MM.1S (cell line): ENCODE measurements around the gene PSMB10.

Source experiments
- DNase-seq: peaks from one replicate; pipeline ENCODE4 v3.0.0-alpha.2; 2015
- H2AFZ ChIP-seq: fragments of 300-600 bp; sonication (generic); 2 replicates; pipeline ENCODE4 v1.6.0; 2016; ENCODE audit warnings: antibody characterized with exemption, low read length
- H3F3A ChIP-seq: fragments of 300-600 bp; sonication (generic); 2 replicates; pipeline ENCODE4 v1.6.1; 2016; ENCODE audit warnings: mild to moderate bottlenecking, antibody characterized with exemption, low read length, moderate library complexity, mixed read lengths; ENCODE audit not compliant: insufficient read depth
- H3K27ac ChIP-seq: fragments of 300-600 bp; sonication (generic); 2 replicates; pipeline ENCODE4 v1.5.1; 2016; ENCODE audit warnings: mild to moderate bottlenecking, low read length
- H3K27me3 ChIP-seq: fragments of 300-600 bp; sonication (generic); replicated peaks from 2 replicates; pipeline ENCODE4 v1.6.0; 2016; ENCODE audit warnings: low read length; ENCODE audit not compliant: insufficient read depth
- H3K36me3 ChIP-seq: fragments of 300-600 bp; sonication (generic); replicated peaks from 2 replicates; pipeline ENCODE4 v1.6.1; 2016; ENCODE audit warnings: mild to moderate bottlenecking, low read length, mixed read lengths; ENCODE audit not compliant: insufficient read depth
- H3K4me1 ChIP-seq: fragments of 300-600 bp; sonication (generic); 2 replicates; pipeline ENCODE4 v1.6.1; 2016; ENCODE audit warnings: low read length, mixed read lengths
- H3K4me2 ChIP-seq: fragments of 300-600 bp; sonication (generic); 2 replicates; pipeline ENCODE4 v1.6.0; 2016; ENCODE audit warnings: low read depth, low read length
- H3K4me3 ChIP-seq: fragments of 300-600 bp; sonication (generic); 2 replicates; pipeline ENCODE4 v1.5.1; 2016; ENCODE audit warnings: low read length, mixed read lengths
- H3K79me2 ChIP-seq: fragments of 300-600 bp; sonication (generic); 2 replicates; pipeline ENCODE4 v1.6.1; 2016; ENCODE audit warnings: mixed run types, low read length, mixed read lengths
- H3K9ac ChIP-seq: fragments of 300-600 bp; sonication (generic); 2 replicates; pipeline ENCODE4 v1.6.1; 2016; ENCODE audit warnings: low read length, mixed read lengths
- H3K9me2 ChIP-seq: fragments of 300-600 bp; sonication (generic); replicated peaks from 2 replicates; pipeline ENCODE4 v1.6.1; 2016; ENCODE audit warnings: mild to moderate bottlenecking, low read length, mixed read lengths; ENCODE audit not compliant: insufficient read depth
- H3K9me3 ChIP-seq: fragments of 300-600 bp; sonication (generic); replicated peaks from 2 replicates; pipeline ENCODE4 v1.6.1; 2016; ENCODE audit warnings: mild to moderate bottlenecking, low read length, mixed read lengths; ENCODE audit not compliant: insufficient read depth
- H4K20me1 ChIP-seq: fragments of 300-600 bp; sonication (generic); 2 replicates; pipeline ENCODE4 v1.6.1; 2016; ENCODE audit warnings: mild to moderate bottlenecking, low read length, moderate library complexity, mixed read lengths; ENCODE audit not compliant: insufficient read depth
- CTCF ChIP-seq: fragments of 300-600 bp; sonication (generic); IDR thresholded peaks from 2 replicates; pipeline ENCODE4 v1.5.1; 2016; ENCODE audit warnings: antibody characterized with exemption, low read length, mixed read lengths
- EZH2 ChIP-seq: fragments of 300-600 bp; sonication (generic); optimal IDR thresholded peaks from 2 replicates; pipeline ENCODE3; 2017; ENCODE audit warnings: low read depth, mild to moderate bottlenecking, antibody characterized with exemption, low read length, mixed read lengths
- EZH2phosphoT487 ChIP-seq: fragments of 300-600 bp; sonication (generic); IDR thresholded peaks from 2 replicates; pipeline ENCODE4 v1.6.1; 2018; ENCODE audit warnings: antibody characterized with exemption, low read length

PSMB10 gene

GRCh38 chr16:67931712-67932461 lies 4.8 kb downstream of the PSMB10 start, which contains the start of gene CTRL:
CTRL (minus strand) TSS chr16:67931862; CDS start chr16:67931852, 10 bp downstream.
- no peaks in the 10 kb centered on the region for H3K36me3 ChIP-seq
- no peak within 1 kb of the TSS for H2AFZ ChIP-seq
- no peaks in the 10 kb centered on the region for H3K9me2 ChIP-seq
- H4K20me1 ChIP-seq, result no peaks in the 10 kb centered on the region
- TF ChIP-seq EZH2 (no peak), EZH2phosphoT487 (no peak), CTCF (no peak)
- H3K27me3 ChIP-seq, result no peaks in the 10 kb centered on the region
- no peak within 1 kb of the TSS for H3K9ac ChIP-seq
- no peak within 1 kb of the TSS for H3K4me3 ChIP-seq
- H3K4me2 ChIP-seq, result no peak within 1 kb of the TSS
- H3K79me2 ChIP-seq, result peaks cover 25% of the 10 kb centered on the region
- H3K4me1 ChIP-seq, result peaks cover 8% of the 10 kb centered on the region
- DNase-seq, result no peak
- H3K9me3 ChIP-seq, result no peaks in the 10 kb centered on the region
- no peak within 1 kb of the TSS for H3K27ac ChIP-seq
- H3F3A ChIP-seq, result peaks cover 8% of the 10 kb centered on the region

GRCh38 chr16:67930678-67931211 lies 5.9 kb downstream of the PSMB10 start:
- Histone ChIP-seq H4K20me1 (no peaks in the 10 kb centered on the region), H3K79me2 (peaks cover 16% of the 10 kb centered on the region), H3K27me3 (no peaks in the 10 kb centered on the region), H3K9ac (no peak overlapping the region), H3K36me3 (no peaks in the 10 kb centered on the region), H3F3A (no peaks in the 10 kb centered on the region), H2AFZ (no peak overlapping the region), H3K9me2 (no peaks in the 10 kb centered on the region), H3K4me3 (no peak overlapping the region), H3K27ac (no peak overlapping the region), H3K4me2 (no peak overlapping the region), H3K9me3 (no peaks in the 10 kb centered on the region), H3K4me1 (peaks cover 7% of the 10 kb centered on the region)
- TF ChIP-seq EZH2, result no peak
- no peak for TF ChIP-seq CTCF
- TF ChIP-seq EZH2phosphoT487, result no peak
- no peak for DNase-seq

- Histone ChIP-seq H3K27ac (no peak overlapping the region), H3K4me2 (no peak overlapping the region), H3K9ac (no peak overlapping the region), H3K4me1 (peaks cover 6% of the 10 kb centered on the region), H3K79me2 (peaks cover 12% of the 10 kb centered on the region), H3K27me3 (no peaks in the 10 kb centered on the region), H3F3A (no peaks in the 10 kb centered on the region), H3K9me3 (no peaks in the 10 kb centered on the region), H4K20me1 (no peaks in the 10 kb centered on the region), H2AFZ (no peak overlapping the region), H3K36me3 (no peaks in the 10 kb centered on the region), H3K4me3 (no peak overlapping the region), H3K9me2 (no peaks in the 10 kb centered on the region)
- TF ChIP-seq EZH2 (no peak), CTCF (no peak), EZH2phosphoT487 (no peak)
- DNase-seq, result no peak
Observed at GRCh38 chr16:67930191-67930590, 6.5 kb downstream of the PSMB10 start.
